Activated T-helper 2 cell treated with anti-CD3 and anti-CD28 coated beads, Interferon-gamma antibody, Interleukin-2, Interleukin-4, amounts not matched to agents 10 μg/mL and 5 μg/mL and 100 μg/mL, durations not matched to agents 14 hours and 24 hours and 36 hours (primary cell): ENCODE results near the gene TRAPPC2. TPM values are rescaled to one million over a fixed set of nuclear protein-coding genes. Genes with fewer than 3 reads are reported as not detected.

Source experiments
- DNase-seq: peaks from one replicate; pipeline ENCODE4 v3.0.0; 2021; ENCODE audit warnings: low spot score
- H3K27ac Mint-ChIP-seq: one replicate; pipeline ENCODE4 v1.8.0; 2021; ENCODE audit warnings: mixed read lengths
- H3K27me3 Mint-ChIP-seq: one replicate; pipeline ENCODE4 v1.8.0; 2021; ENCODE audit warnings: low read depth, mixed read lengths
- H3K36me3 Mint-ChIP-seq: one replicate; pipeline ENCODE4 v1.8.0; 2021; ENCODE audit warnings: low read depth, mixed read lengths
- H3K4me1 Mint-ChIP-seq: one replicate; pipeline ENCODE4 v1.8.0; 2021; ENCODE audit warnings: low read depth, mixed read lengths
- H3K4me3 Mint-ChIP-seq: one replicate; pipeline ENCODE4 v1.8.0; 2021; ENCODE audit warnings: low read depth, mild to moderate bottlenecking, moderate library complexity, mixed read lengths
- H3K9me3 Mint-ChIP-seq: one replicate; pipeline ENCODE4 v1.8.0; 2021; ENCODE audit warnings: mixed read lengths
- intact Hi-C: fragments of 100-400 bp; cut with micrococcal nuclease; formaldehyde crosslinking; loops from one replicate; pipeline ENCODE4 v1.15.1; 2023
- total RNA-seq: library from RNA; stranded (reverse); gene quantifications from 2 replicates; pipeline ENCODE4 v1.2.3, GENCODE V29; 2022

Gene TRAPPC2
- 14.7 and 15.2 TPM in 2 replicates for total RNA-seq

DNA sequence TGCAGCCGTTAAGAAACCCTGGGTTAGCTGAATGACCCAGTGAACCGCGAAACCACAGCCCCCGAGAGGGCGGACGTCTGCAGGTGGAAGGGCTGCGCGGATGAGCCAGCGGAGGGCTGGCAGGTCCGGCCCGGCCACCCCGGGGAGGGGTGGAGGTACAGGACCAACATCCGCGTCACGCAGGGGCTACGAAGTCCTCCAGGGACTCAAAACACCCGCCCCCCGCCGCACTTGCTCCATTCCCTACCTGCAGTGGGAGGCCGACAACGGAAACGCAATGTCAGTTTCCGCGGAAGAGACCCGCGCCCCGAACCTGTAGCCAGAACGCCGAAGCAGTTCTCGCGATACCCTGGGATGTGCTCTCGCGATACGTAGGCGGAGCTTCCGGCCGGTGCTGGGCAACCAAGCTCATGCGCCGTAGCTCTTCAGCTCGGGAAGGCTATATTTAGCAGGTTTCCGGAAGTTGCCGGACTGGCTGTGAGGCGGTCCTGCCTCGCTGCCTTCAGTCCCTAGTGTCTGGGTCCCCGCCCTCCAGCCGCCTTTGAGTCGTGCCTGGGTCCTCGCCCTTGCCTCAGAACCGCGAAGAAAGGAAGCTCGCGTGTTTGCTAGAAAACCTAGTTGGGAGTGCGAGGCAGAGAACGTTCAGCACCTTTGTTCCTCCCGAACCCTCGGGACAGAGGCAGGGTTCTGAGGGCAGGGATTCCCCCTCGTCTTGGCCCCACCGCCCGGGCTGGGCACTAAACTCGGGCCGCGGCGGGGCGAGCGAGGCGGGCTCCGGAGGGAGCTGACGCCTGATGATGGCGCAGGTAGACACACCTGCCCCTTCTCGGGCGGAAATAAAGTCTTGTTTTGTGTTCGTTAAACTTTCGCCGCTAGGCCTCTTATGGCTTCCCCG lies at the start of gene TRAPPC2, which contains the start of gene OFD1:
Gene TRAPPC2 (minus strand): TSS at position 343 of the 895 bp plus-strand sequence. CDS start 14,657 bp downstream, outside the sequence.
Gene OFD1 (plus strand): TSS at position 471 of the 895 bp plus-strand sequence. CDS start 324 bp downstream, at position 795.
- H3K4me1 Mint-ChIP-seq, result peaks cover 39% of the 10 kb centered on the region
- H3K4me3 Mint-ChIP-seq, result peak within 1 kb of the TSS; percentile 95
- H3K36me3 Mint-ChIP-seq, result peaks cover 44% of the 10 kb centered on the region
- peak; percentile 87 for DNase-seq
- intact Hi-C loops, result loop anchor here (1.0 to 10.0 kb wide), 5 partner anchors 8 to 780 kb away; partner anchors contain the start of genes GEMIN8, RAB9A and TCEANC
- no peaks in the 10 kb centered on the region for H3K9me3 Mint-ChIP-seq
- H3K27me3 Mint-ChIP-seq, result no peaks in the 10 kb centered on the region
- peak within 1 kb of the TSS; percentile 96 for H3K27ac Mint-ChIP-seq

DNA sequence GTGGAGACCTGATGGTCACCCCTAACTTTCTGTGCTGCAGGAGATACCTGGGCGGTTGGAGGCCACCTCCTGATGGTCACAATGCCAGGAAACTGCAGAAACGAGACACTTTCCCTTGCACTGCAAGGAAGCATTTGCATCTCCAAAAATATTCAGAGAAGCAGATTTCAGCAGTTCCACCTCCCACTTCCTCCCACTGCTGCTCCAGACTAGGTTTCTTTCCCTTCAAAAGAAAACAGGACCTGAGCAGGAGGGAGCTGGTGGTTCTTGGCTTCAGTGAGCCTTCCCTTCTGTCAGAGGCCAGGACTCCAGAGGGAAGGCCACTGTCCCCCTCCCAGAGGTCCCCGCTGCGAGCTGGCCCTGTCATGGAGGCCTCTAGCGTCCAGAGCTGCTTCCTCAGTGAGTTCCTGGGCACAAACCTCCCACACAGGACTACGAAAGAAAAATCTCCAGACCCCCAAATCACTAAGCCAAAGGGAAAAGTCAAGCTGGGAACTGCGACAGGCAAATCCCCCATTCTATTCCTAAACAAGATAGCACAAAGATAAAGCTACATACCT lies 46.5 kb upstream of the TRAPPC2 start:
- Mint-ChIP-seq H3K9me3 (no peaks in the 10 kb centered on the region), H3K4me3 (no peak overlapping the region), H3K27ac (no peak overlapping the region), H3K27me3 (no peaks in the 10 kb centered on the region), H3K36me3 (peaks cover under 1% of the 10 kb centered on the region), H3K4me1 (no peaks in the 10 kb centered on the region)
- intact Hi-C loops, result no loop called here
- no peak for DNase-seq

DNA sequence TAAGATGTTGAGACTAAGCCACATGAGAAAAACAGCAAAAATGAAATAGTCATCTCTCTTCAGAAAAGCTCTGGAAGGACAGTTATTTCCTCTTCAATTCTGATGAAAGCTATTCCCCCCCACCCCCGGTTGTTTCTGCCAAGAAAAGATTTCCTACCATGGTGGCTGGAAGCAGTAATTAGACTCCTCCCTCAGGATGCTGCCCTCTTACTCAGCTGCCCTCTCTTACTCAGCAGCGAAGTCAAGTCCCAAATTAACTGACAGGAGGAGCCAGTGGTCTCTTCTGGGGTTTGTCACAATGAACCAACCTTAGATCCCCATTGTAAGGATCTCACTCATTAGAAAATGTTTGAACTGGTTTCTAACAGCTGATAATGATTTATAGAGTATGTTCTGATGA lies 44.5 kb upstream of the TRAPPC2 start:
- Mint-ChIP-seq H3K9me3 (no peaks in the 10 kb centered on the region), H3K36me3 (peaks cover 14% of the 10 kb centered on the region), H3K27me3 (no peaks in the 10 kb centered on the region), H3K27ac (no peak overlapping the region), H3K4me3 (no peak overlapping the region), H3K4me1 (no peaks in the 10 kb centered on the region)
- intact Hi-C loops, result no loop called here
- no peak for DNase-seq

DNA sequence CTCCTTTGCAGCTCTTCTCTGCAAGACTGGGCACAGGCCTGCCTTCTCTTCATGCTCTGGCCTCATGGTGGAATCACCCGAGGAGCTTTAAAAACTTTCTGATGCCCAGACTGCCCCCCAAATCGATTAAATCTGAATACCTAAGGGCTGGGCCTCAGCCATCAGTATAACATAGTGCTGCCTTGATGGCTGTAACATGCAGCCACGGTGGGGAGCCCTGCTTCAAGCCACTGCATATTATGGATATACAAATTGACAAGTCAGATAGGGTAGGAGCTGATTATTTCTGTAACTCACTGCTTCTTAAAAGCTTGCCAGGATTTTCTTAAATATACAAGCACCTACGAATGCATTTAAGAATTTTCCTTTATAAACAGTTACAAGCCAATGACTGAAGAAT lies 42.0 kb upstream of the TRAPPC2 start:
- Mint-ChIP-seq H3K9me3 (no peaks in the 10 kb centered on the region), H3K36me3 (peaks cover 22% of the 10 kb centered on the region), H3K4me1 (no peaks in the 10 kb centered on the region), H3K27ac (no peak overlapping the region), H3K27me3 (no peaks in the 10 kb centered on the region), H3K4me3 (no peak overlapping the region)
- intact Hi-C loops, result no loop called here
- DNase-seq, result no peak

DNA sequence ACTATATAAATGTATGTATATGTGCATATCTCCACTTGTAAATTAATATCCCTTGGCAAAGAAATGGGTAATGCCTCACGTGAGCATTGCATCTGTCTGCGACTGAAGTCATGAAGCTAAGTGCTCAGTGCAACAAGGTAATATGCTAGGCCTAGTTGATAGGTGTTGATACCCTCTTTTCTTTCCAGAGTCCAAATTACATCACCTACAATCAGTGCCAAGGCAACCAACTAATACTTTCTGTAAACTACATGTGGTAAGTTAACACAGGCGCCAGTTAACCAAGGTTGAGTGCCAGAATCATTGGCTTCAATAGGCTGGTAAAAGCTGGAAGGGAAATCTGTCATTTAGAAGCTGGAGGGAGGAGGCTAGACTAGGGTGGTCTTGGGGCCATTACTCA lies 41.4 kb upstream of the TRAPPC2 start:
- Mint-ChIP-seq H3K36me3 (peaks cover 22% of the 10 kb centered on the region), H3K4me3 (no peak overlapping the region), H3K27ac (no peak overlapping the region), H3K4me1 (no peaks in the 10 kb centered on the region), H3K27me3 (no peaks in the 10 kb centered on the region), H3K9me3 (no peaks in the 10 kb centered on the region)
- no peak for DNase-seq
- intact Hi-C loops, result no loop called here

DNA sequence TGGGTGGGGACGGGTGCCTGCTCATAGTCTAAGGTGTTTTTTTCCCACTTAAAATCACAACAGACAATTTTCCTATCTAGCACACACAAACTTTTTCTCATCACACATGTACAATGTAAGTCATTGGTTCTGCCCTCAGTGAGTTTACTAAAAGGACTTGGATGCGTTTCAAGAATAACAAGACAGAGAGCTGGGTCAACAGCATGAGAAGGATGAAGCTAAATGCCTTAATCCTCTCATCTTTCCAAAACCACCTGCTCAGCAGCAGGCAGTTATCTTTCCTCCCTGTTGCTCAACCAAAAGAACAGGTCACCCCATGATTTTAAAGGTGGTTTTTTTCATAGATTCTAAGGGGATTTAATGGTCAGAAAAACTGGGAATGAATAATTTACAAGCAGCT lies 40.3 kb upstream of the TRAPPC2 start:
- no peaks in the 10 kb centered on the region for H3K4me1 Mint-ChIP-seq
- H3K27ac Mint-ChIP-seq, result no peak overlapping the region
- no peaks in the 10 kb centered on the region for H3K9me3 Mint-ChIP-seq
- H3K27me3 Mint-ChIP-seq, result no peaks in the 10 kb centered on the region
- H3K36me3 Mint-ChIP-seq, result peaks cover 31% of the 10 kb centered on the region
- intact Hi-C loops, result no loop called here
- no peak overlapping the region for H3K4me3 Mint-ChIP-seq
- DNase-seq, result no peak

DNA sequence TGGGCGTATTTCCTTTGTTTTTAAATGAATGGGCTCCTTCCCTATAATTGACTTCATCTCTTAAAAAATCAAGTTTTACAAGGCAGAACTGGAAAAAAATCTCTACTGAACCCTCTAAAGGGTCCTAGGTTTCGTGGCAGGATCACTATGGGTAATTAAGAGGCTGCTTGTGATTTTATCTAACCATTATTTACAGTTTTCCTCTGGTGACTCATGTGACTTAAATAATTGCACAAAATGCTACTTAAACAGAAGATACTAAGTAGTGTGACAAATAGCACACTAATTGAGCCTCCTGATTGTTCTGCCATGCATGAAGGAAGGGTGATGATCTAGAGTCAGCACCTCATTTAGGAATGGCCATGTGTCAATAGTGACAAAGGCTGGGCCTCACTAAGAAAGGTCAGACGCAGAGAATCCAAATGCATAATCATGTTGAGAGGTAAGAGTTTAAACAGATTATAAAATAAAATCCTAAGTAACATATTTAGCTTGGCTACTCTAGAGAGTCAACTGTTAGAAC lies 35.7 kb upstream of the TRAPPC2 start:
- no peaks in the 10 kb centered on the region for H3K9me3 Mint-ChIP-seq
- no peak overlapping the region for H3K27ac Mint-ChIP-seq
- no peaks in the 10 kb centered on the region for H3K4me1 Mint-ChIP-seq
- intact Hi-C loops, result no loop called here
- no peak for DNase-seq
- H3K27me3 Mint-ChIP-seq, result no peaks in the 10 kb centered on the region
- no peak overlapping the region for H3K4me3 Mint-ChIP-seq
- peaks cover 61% of the 10 kb centered on the region for H3K36me3 Mint-ChIP-seq

DNA sequence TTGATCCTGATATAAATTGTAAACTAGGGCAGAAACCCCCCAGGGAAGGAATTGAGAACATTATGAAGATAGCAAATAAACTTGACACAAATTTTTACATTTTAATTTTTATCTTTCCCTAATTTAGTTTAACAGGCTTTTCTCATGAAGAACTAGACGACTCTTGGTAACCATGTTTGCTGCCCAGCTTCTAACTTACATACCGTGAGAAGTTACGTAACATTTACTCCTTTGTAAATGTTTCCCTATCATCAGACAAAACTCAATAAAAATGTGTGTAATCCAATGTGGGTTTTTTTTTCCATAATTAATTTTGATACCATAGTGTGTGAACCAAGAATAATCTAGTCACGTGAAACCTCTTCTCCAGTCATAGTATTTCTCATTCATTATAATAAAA lies 34.5 kb upstream of the TRAPPC2 start:
- no peaks in the 10 kb centered on the region for H3K27me3 Mint-ChIP-seq
- no peaks in the 10 kb centered on the region for H3K9me3 Mint-ChIP-seq
- H3K36me3 Mint-ChIP-seq, result peaks cover 56% of the 10 kb centered on the region
- DNase-seq, result no peak
- no peaks in the 10 kb centered on the region for H3K4me1 Mint-ChIP-seq
- no peak overlapping the region for H3K4me3 Mint-ChIP-seq
- H3K27ac Mint-ChIP-seq, result no peak overlapping the region
- intact Hi-C loops, result no loop called here

DNA sequence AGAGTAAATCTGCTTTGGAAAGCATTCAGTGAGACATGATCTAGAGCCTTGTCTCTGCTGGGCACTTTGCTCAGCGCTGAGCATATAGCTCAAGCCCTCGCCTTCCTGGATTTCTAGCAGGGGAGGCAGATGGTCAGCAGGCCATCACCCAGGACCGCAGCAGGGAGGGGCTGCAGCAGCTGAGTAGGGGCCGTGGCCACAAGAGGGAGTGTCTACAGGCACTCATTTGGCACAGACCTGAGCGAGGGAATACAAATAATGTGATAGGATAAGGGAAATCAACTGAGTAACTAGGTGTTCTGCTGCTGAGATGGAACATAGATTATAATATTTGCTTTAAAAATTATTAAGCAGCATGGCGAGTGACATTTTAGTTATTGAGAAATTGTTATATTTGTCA lies 30.3 kb upstream of the TRAPPC2 start:
- no peak overlapping the region for H3K4me3 Mint-ChIP-seq
- H3K9me3 Mint-ChIP-seq, result no peaks in the 10 kb centered on the region
- DNase-seq, result no peak
- intact Hi-C loops, result no loop called here
- H3K27me3 Mint-ChIP-seq, result no peaks in the 10 kb centered on the region
- H3K4me1 Mint-ChIP-seq, result peaks cover 4% of the 10 kb centered on the region
- H3K27ac Mint-ChIP-seq, result no peak overlapping the region
- peaks cover 62% of the 10 kb centered on the region for H3K36me3 Mint-ChIP-seq

DNA sequence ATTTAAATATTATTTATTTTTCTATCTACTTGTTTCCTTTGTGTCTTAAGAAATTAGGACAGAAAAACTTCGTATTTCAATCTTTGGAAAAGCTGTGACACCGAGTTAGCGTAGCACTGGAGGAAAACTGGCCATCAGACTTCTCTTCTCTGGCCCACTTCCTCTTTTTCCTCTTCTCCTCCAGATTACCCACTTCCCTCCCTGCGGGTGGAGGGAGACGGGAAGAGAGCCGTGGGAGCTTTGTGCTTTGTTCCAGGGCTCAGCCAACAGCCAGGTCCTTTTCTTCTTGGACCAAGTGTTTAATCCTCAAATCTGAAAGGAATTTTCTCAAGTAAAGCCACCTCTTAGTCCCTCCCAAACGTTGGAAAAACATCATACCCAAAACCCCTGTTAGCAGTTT lies 29.9 kb upstream of the TRAPPC2 start:
- H3K27ac Mint-ChIP-seq, result no peak overlapping the region
- H3K4me1 Mint-ChIP-seq, result peaks cover 4% of the 10 kb centered on the region
- no peaks in the 10 kb centered on the region for H3K27me3 Mint-ChIP-seq
- H3K9me3 Mint-ChIP-seq, result no peaks in the 10 kb centered on the region
- peaks cover 59% of the 10 kb centered on the region for H3K36me3 Mint-ChIP-seq
- H3K4me3 Mint-ChIP-seq, result no peak overlapping the region
- no peak for DNase-seq
- intact Hi-C loops, result no loop called here

DNA sequence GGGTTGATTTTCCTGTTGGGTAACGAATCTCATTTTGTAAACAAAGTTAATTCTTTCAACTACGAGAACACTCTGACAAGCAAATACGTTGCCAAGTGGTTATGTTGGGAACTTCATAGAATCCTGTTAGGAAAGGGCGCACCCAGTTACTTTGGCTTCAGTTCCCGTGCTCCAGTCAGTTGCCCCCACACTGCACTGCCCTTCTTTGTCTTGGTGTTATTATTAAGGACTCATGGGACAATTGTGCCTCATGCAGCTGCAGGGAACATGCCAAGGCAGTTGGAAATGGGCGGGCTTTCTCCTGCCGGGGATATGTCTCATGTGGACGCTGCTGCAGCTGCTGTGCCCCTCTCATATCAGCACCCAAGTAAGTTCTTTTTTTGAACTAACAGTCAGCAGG lies 29.1 kb upstream of the TRAPPC2 start:
- H3K27me3 Mint-ChIP-seq, result no peaks in the 10 kb centered on the region
- no peak overlapping the region for H3K4me3 Mint-ChIP-seq
- H3K27ac Mint-ChIP-seq, result no peak overlapping the region
- intact Hi-C loops, result no loop called here
- no peaks in the 10 kb centered on the region for H3K9me3 Mint-ChIP-seq
- no peak for DNase-seq
- peaks cover 58% of the 10 kb centered on the region for H3K36me3 Mint-ChIP-seq
- H3K4me1 Mint-ChIP-seq, result peaks cover 6% of the 10 kb centered on the region

DNA sequence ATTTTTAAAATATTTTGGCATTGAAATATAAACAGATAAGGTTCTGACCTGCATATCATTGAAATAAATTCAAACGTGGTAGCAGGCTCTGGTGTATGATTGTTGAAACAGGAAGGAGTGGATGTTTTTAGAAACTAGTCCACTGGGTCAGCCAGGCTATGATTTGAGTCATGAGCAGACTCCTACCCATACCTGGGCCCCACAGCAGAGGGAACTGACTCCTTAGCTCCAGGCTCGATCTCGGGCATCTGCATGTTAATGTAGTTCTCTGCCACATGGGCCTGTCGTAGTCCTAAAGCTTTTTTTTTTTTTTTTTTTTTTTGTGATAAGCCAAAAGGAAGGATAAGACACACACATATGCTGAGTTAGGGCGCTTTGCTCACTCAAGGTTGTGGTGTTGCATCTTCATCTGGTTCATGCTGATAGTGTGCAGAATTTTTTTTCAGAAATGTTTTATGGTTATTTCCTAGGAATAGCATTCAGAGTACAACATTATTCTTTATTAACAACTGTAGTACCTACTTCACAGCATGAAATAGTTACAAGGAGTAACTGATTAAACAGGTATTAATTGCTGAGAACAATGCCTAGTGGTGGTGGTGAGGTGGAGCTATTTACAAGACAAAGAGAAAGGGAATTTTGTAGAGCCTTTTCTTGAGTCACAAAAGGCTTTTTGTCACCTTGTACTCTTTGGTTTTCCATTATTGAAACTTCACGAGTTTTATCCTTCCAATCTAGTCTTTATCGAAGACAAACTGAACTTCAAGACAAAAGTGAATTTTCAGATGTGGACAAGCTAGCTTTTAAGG lies 27.4 kb upstream of the TRAPPC2 start:
- Mint-ChIP-seq H3K36me3 (peaks cover 57% of the 10 kb centered on the region), H3K27ac (no peak overlapping the region), H3K4me1 (peaks cover 6% of the 10 kb centered on the region), H3K9me3 (no peaks in the 10 kb centered on the region), H3K4me3 (no peak overlapping the region), H3K27me3 (no peaks in the 10 kb centered on the region)
- DNase-seq, result no peak
- intact Hi-C loops, result no loop called here
